ENCODE results near the gene TOM1L2.

- TF ChIP-seq TAF1 (IDR thresholded peaks at IDR 0.05; ENCODE audit: low read depth, low read length) (no peak), POLR2AphosphoS5 (IDR thresholded peaks at IDR 0.05; ENCODE audit: low read depth, low read length) (no peak), POLR2A (IDR thresholded peaks at IDR 0.05; ENCODE audit: low read depth, low read length) (no peak)
Measured at GRCh38 chr17:17812211-17813054, 159.8 kb downstream of the TOM1L2 start.

Data from GM12891 (cell line).